GM21528 (cell line): Measurements from ENCODE around the gene TPCN2.

Experiments used
- ATAC-seq: cut with Tn5 transposase; IDR thresholded peaks from one replicate; pipeline ENCODE4 v1.9.1; 2021; ENCODE audit warnings: mild to moderate bottlenecking, moderate library complexity; ENCODE audit not compliant: unreplicated experiment, low FRiP score

Gene TPCN2

GRCh38 chr11:69106031-69106811, 57.5 kb downstream of the TPCN2 start:
- ATAC-seq, result no peak

- ATAC-seq, result no peak
Measured at GRCh38 chr11:69107413-69107812, 58.7 kb downstream of the TPCN2 start.

- no peak for ATAC-seq
Measured at GRCh38 chr11:69108030-69108429, 59.3 kb downstream of the TPCN2 start.

- ATAC-seq, result no peak
Measured at GRCh38 chr11:69108559-69108958, 59.8 kb downstream of the TPCN2 start.

GRCh38 chr11:69109101-69109500, 60.4 kb downstream of the TPCN2 start:
- no peak for ATAC-seq

- no peak for ATAC-seq
Measured at GRCh38 chr11:69110451-69110850, 61.7 kb downstream of the TPCN2 start.

- no peak for ATAC-seq
Measured at GRCh38 chr11:69111624-69112542, 63.2 kb downstream of the TPCN2 start.

- ATAC-seq, result no peak
Measured at GRCh38 chr11:69113226-69113625, 64.5 kb downstream of the TPCN2 start.

- ATAC-seq, result no peak
Measured at GRCh38 chr11:69113646-69114340, 65.1 kb downstream of the TPCN2 start.

GRCh38 chr11:69114362-69114761, 65.6 kb downstream of the TPCN2 start:
- ATAC-seq, result no peak

- no peak for ATAC-seq
Measured at GRCh38 chr11:69114811-69115523, 66.2 kb downstream of the TPCN2 start.

- ATAC-seq, result no peak
Measured at GRCh38 chr11:69115586-69116560, 67.1 kb downstream of the TPCN2 start.

- no peak for ATAC-seq
Measured at GRCh38 chr11:69116671-69117070, 67.9 kb downstream of the TPCN2 start.

- ATAC-seq, result no peak
Measured at GRCh38 chr11:69119190-69119589, 70.5 kb downstream of the TPCN2 start.

GRCh38 chr11:69120096-69120875, 71.6 kb downstream of the TPCN2 start:
- no peak for ATAC-seq

- ATAC-seq, result no peak
Measured at GRCh38 chr11:69121021-69121420, 72.3 kb downstream of the TPCN2 start.

- no peak for ATAC-seq
Measured at GRCh38 chr11:69121621-69122325, 73.0 kb downstream of the TPCN2 start.

GRCh38 chr11:69122326-69122629, 73.5 kb downstream of the TPCN2 start:
- ATAC-seq, result no peak
